Measurements from ENCODE around the gene ZNF598. TPM values are rescaled to one million over a fixed set of nuclear protein-coding genes. Genes with fewer than 3 reads are reported as not detected.

ZNF598 gene
- total and polyA plus RNA-seq, 2 of the 13 experiments (the other 11 are each of a cell fraction or from before 2014, with no cell fraction given), result 13.5 to 14.2 TPM

GRCh38 chr16:2033057-2033908 lies 23.7 kb upstream of the ZNF598 start (continued):
- TF ChIP-seq ZNF792 (CRISPR knock-in tag; IDR thresholded peaks at IDR 0.05), result 0 out of 2 replicates have a peak, but pooled peaks have one; percentile 34
- 0 out of 2 replicates have a peak, but pooled peaks have one; percentile 21 for TF ChIP-seq NR2F6 (IDR thresholded peaks at IDR 0.05)
- TF ChIP-seq NR2F6 (CRISPR knock-in tag; IDR thresholded peaks at IDR 0.05), result no peak
- TF ChIP-seq, protein P1, sequence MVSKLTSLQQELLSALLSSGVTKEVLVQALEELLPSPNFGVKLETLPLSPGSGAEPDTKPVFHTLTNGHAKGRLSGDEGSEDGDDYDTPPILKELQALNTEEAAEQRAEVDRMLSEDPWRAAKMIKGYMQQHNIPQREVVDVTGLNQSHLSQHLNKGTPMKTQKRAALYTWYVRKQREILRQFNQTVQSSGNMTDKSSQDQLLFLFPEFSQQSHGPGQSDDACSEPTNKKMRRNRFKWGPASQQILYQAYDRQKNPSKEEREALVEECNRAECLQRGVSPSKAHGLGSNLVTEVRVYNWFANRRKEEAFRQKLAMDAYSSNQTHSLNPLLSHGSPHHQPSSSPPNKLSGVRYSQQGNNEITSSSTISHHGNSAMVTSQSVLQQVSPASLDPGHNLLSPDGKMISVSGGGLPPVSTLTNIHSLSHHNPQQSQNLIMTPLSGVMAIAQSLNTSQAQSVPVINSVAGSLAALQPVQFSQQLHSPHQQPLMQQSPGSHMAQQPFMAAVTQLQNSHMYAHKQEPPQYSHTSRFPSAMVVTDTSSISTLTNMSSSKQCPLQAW (CRISPR knock-in tag; IDR thresholded peaks at IDR 0.05), result 0 out of 2 replicates have a peak, but pooled peaks have one; percentile 39
- peak; percentile 59 for TF ChIP-seq SALL1 (CRISPR knock-in tag; IDR thresholded peaks at IDR 0.05)
- peak; percentile 72; the same call in 1 of the 2 replicates for TF ChIP-seq MTERF4 (CRISPR knock-in tag; IDR thresholded peaks at IDR 0.05)
- 0 out of 2 replicates have a peak, but pooled peaks have one; percentile 5 for TF ChIP-seq ZBTB39 (CRISPR knock-in tag; IDR thresholded peaks at IDR 0.05)
- 0 out of 2 replicates have a peak, but pooled peaks have one; percentile 15 for TF ChIP-seq JUND (CRISPR knock-in tag; IDR thresholded peaks at IDR 0.05)
- TF ChIP-seq ZIK1 (CRISPR knock-in tag; IDR thresholded peaks at IDR 0.05; ENCODE audit: borderline replicate concordance, low read depth), result 0 out of 2 replicates have a peak, but pooled peaks have one; percentile 34
- TF ChIP-seq, protein P2, sequence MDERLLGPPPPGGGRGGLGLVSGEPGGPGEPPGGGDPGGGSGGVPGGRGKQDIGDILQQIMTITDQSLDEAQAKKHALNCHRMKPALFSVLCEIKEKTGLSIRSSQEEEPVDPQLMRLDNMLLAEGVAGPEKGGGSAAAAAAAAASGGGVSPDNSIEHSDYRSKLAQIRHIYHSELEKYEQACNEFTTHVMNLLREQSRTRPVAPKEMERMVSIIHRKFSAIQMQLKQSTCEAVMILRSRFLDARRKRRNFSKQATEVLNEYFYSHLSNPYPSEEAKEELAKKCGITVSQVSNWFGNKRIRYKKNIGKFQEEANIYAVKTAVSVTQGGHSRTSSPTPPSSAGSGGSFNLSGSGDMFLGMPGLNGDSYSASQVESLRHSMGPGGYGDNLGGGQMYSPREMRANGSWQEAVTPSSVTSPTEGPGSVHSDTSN (CRISPR knock-in tag; IDR thresholded peaks at IDR 0.05), result no peak
- TF ChIP-seq, protein P3, sequence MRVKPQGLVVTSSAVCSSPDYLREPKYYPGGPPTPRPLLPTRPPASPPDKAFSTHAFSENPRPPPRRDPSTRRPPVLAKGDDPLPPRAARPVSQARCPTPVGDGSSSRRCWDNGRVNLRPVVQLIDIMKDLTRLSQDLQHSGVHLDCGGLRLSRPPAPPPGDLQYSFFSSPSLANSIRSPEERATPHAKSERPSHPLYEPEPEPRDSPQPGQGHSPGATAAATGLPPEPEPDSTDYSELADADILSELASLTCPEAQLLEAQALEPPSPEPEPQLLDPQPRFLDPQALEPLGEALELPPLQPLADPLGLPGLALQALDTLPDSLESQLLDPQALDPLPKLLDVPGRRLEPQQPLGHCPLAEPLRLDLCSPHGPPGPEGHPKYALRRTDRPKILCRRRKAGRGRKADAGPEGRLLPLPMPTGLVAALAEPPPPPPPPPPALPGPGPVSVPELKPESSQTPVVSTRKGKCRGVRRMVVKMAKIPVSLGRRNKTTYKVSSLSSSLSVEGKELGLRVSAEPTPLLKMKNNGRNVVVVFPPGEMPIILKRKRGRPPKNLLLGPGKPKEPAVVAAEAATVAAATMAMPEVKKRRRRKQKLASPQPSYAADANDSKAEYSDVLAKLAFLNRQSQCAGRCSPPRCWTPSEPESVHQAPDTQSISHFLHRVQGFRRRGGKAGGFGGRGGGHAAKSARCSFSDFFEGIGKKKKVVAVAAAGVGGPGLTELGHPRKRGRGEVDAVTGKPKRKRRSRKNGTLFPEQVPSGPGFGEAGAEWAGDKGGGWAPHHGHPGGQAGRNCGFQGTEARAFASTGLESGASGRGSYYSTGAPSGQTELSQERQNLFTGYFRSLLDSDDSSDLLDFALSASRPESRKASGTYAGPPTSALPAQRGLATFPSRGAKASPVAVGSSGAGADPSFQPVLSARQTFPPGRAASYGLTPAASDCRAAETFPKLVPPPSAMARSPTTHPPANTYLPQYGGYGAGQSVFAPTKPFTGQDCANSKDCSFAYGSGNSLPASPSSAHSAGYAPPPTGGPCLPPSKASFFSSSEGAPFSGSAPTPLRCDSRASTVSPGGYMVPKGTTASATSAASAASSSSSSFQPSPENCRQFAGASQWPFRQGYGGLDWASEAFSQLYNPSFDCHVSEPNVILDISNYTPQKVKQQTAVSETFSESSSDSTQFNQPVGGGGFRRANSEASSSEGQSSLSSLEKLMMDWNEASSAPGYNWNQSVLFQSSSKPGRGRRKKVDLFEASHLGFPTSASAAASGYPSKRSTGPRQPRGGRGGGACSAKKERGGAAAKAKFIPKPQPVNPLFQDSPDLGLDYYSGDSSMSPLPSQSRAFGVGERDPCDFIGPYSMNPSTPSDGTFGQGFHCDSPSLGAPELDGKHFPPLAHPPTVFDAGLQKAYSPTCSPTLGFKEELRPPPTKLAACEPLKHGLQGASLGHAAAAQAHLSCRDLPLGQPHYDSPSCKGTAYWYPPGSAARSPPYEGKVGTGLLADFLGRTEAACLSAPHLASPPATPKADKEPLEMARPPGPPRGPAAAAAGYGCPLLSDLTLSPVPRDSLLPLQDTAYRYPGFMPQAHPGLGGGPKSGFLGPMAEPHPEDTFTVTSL (CRISPR knock-in tag; IDR thresholded peaks at IDR 0.05; ENCODE audit: borderline replicate concordance), result 0 out of 2 replicates have a peak, but pooled peaks have one; percentile 20

All from HepG2 (cell line).